ENCODE results near the gene HCK. TPM values are rescaled to one million over a fixed set of nuclear protein-coding genes. Genes with fewer than 3 reads are reported as not detected.

Gene HCK
- total RNA-seq, 1 experiment from 2014 or later: 0.17 TPM

DNA sequence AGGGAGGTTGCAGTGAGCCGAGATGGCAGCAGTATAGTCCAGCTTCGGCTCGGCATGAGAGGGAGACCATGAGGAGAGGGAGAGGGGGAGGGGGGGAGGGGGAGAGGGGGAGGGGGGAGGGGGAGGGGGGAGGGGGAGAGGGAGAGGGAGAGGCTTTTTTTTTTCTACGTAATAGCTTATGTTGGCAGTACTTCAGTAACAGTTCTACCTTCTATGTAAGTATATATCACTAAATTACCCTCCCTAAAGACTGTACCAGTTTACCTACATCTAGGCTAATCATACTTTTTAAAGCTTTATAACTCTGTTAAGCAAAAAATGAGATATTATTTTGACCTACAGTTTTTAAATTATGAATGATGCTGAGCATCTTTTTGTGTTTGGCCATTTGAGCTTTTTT, 71.0 kb downstream of the HCK start:
- no peaks in the 10 kb centered on the region; a peak in 1 of 4 replicates for H3K36me3 ChIP-seq (ENCODE audit: control insufficient read depth in 1 of 2, insufficient read depth in 2 of 2, low read length in 2 of 2)
- H4K20me1 ChIP-seq (ENCODE audit: insufficient read depth): no peaks in the 10 kb centered on the region; the same call in 1 of the 2 replicates
- DNase-seq (ENCODE audit: low read depth, low spot score): no peak
- no peak overlapping the region for H3K4me3 ChIP-seq (replicated peaks in 1 of 2; ENCODE audit: low read depth in 1 of 2, low read length in 2 of 2)
- H3K4me2 ChIP-seq (ENCODE audit: low read length): no peak overlapping the region
- no peaks in the 10 kb centered on the region for H3K4me1 ChIP-seq (ENCODE audit: control insufficient read depth in 1 of 2, insufficient read depth in 2 of 2, low read length in 2 of 2)
- TF ChIP-seq RAD21 (IDR thresholded peaks at IDR 0.05; ENCODE audit: low read depth) (no peak), CEBPB (IDR thresholded peaks at IDR 0.05; ENCODE audit: low read depth) (no peak), EZH2 (IDR thresholded peaks at IDR 0.05) (no peak), TCF7L2 (IDR thresholded peaks at IDR 0.05; ENCODE audit: borderline replicate concordance, extremely low read depth, insufficient read depth, insufficient read length) (no peak), FOSL1 (IDR thresholded peaks at IDR 0.05; ENCODE audit: low read depth) (no peak), ELF1 (IDR thresholded peaks at IDR 0.05; ENCODE audit: borderline replicate concordance, low read depth) (no peak), SRF (IDR thresholded peaks at IDR 0.05; ENCODE audit: low read depth) (no peak), ZFX (IDR thresholded peaks at IDR 0.05) (no peak), YY1 (IDR thresholded peaks at IDR 0.05; ENCODE audit: extremely low read depth, insufficient replicate concordance, low read depth, low read length) (no peak), EGR1 (IDR thresholded peaks at IDR 0.05; ENCODE audit: low read depth) (no peak), POLR2A (IDR thresholded peaks at IDR 0.05; ENCODE audit: borderline replicate concordance, extremely low read depth, insufficient read depth, insufficient read length) (no peak), POLR2AphosphoS5 (IDR thresholded peaks at IDR 0.05; ENCODE audit: low read depth, low read length) (no peak)
- TF ChIP-seq, protein P1, sequence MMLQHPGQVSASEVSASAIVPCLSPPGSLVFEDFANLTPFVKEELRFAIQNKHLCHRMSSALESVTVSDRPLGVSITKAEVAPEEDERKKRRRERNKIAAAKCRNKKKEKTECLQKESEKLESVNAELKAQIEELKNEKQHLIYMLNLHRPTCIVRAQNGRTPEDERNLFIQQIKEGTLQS (IDR thresholded peaks at IDR 0.05): no peak
- TF ChIP-seq, protein P2, sequence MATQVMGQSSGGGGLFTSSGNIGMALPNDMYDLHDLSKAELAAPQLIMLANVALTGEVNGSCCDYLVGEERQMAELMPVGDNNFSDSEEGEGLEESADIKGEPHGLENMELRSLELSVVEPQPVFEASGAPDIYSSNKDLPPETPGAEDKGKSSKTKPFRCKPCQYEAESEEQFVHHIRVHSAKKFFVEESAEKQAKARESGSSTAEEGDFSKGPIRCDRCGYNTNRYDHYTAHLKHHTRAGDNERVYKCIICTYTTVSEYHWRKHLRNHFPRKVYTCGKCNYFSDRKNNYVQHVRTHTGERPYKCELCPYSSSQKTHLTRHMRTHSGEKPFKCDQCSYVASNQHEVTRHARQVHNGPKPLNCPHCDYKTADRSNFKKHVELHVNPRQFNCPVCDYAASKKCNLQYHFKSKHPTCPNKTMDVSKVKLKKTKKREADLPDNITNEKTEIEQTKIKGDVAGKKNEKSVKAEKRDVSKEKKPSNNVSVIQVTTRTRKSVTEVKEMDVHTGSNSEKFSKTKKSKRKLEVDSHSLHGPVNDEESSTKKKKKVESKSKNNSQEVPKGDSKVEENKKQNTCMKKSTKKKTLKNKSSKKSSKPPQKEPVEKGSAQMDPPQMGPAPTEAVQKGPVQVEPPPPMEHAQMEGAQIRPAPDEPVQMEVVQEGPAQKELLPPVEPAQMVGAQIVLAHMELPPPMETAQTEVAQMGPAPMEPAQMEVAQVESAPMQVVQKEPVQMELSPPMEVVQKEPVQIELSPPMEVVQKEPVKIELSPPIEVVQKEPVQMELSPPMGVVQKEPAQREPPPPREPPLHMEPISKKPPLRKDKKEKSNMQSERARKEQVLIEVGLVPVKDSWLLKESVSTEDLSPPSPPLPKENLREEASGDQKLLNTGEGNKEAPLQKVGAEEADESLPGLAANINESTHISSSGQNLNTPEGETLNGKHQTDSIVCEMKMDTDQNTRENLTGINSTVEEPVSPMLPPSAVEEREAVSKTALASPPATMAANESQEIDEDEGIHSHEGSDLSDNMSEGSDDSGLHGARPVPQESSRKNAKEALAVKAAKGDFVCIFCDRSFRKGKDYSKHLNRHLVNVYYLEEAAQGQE (IDR thresholded peaks at IDR 0.05; ENCODE audit: low read depth): no peak
- TF ChIP-seq, protein P3, sequence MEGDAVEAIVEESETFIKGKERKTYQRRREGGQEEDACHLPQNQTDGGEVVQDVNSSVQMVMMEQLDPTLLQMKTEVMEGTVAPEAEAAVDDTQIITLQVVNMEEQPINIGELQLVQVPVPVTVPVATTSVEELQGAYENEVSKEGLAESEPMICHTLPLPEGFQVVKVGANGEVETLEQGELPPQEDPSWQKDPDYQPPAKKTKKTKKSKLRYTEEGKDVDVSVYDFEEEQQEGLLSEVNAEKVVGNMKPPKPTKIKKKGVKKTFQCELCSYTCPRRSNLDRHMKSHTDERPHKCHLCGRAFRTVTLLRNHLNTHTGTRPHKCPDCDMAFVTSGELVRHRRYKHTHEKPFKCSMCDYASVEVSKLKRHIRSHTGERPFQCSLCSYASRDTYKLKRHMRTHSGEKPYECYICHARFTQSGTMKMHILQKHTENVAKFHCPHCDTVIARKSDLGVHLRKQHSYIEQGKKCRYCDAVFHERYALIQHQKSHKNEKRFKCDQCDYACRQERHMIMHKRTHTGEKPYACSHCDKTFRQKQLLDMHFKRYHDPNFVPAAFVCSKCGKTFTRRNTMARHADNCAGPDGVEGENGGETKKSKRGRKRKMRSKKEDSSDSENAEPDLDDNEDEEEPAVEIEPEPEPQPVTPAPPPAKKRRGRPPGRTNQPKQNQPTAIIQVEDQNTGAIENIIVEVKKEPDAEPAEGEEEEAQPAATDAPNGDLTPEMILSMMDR (IDR thresholded peaks at IDR 0.05 in 2 of 3, conservative IDR thresholded peaks at IDR 0.05 in 1 of 3; ENCODE audit: borderline replicate concordance in 1 of 3, insufficient read depth in 1 of 3, low read depth in 2 of 3, low read length in 2 of 3): no peak
- ChIA-PET CTCF (interaction anchor here (0.6 kb wide), 1 partner anchor 270 kb away, joined by 4 read pairs; no protein-coding TSS in a partner anchor), RAD21 (ENCODE audit: low non-redundant PET in 1 of 2, low total read pairs in 2 of 2, uncharacterized antibody in 2 of 2, unreplicated experiment in 2 of 2) (no interaction called here), POLR2A (interaction anchor here (0.5 kb wide), 1 partner anchor 133 kb away, joined by 3 read pairs; no protein-coding TSS in a partner anchor)
- no peak for ATAC-seq
- no peaks in the 10 kb centered on the region for H3K27me3 ChIP-seq (ENCODE audit: insufficient read depth, low read length)
- intact Hi-C loops (cut with micrococcal nuclease): no loop called here
- no peaks in the 10 kb centered on the region for H3K9me2 ChIP-seq (ENCODE audit: insufficient read depth)
- H3K79me2 ChIP-seq (ENCODE audit: insufficient read depth, low read length): peaks cover 73% of the 10 kb centered on the region
- H3K9me3 ChIP-seq (ENCODE audit: control insufficient read depth in 1 of 2, insufficient read depth in 1 of 2, low read depth in 1 of 2, low read length in 2 of 2): no peaks in the 10 kb centered on the region; a peak in 1 of 4 replicates
- H3K27ac ChIP-seq (ENCODE audit: low read depth, low read length): no peak overlapping the region
- no TSS peak for BruUV-seq (replicated peaks)
- H2AFZ ChIP-seq (ENCODE audit: low read depth, low read length, poor library complexity, severe bottlenecking): no peak overlapping the region
- H3K9ac ChIP-seq (ENCODE audit: low read length): no peak overlapping the region
